DMS 273 treated with DMSO at 0.1 percent for 48 hours (cell line): ENCODE data around the gene FADS6.

ENCODE experiments used
- DNase-seq: peaks from one replicate; lab custom pipeline; 2025; lab: John Stamatoyannopoulos, UW

Gene FADS6

DNA sequence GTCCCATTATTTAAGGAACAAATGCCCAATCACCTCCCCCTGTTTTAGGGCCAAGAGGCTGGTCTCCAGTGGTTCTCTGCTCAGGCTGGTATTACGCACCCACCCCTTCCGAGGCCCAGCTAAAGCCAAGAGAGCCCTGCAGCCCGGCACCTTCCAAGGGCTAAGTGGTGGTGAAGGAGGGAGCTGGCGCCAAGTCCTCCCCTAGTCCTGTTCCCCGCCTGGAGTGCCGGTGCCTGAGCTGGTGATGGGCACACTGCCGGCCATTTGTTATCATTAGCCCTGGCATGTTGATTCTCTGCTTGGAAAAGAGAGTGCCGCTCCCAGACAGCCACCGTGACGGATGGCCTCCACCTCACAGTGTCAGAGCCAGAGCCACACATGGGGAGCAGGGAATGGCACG lies 65.6 kb downstream of the FADS6 start:
- DNase-seq: no peak
